Middle frontal gyrus (tissue), 1 donor: ENCODE measurements around the gene MCC.
"Not testable (repeated sequence)": the region's sequence is repeated elsewhere in the genome, so short reads cannot be mapped to it uniquely, and the experiment has no call there.

ENCODE experiments used
- DNase-seq: peaks from one replicate; pipeline ENCODE4 v3.0.0-alpha.2; 2015; ENCODE audit warnings: low spot score; ENCODE audit errors: extremely low spot score

MCC gene

GRCh38 chr5:113490317-113490716 is 2.1 kb upstream of the MCC start:
- no peak for DNase-seq

- no peak for DNase-seq
Measured at GRCh38 chr5:113489299-113489698, 1.0 kb upstream of the MCC start.

- no peak for DNase-seq
Measured at GRCh38 chr5:113488645-113489184, 462 bp upstream of the MCC start.

- DNase-seq: no peak
Measured at GRCh38 chr5:113487416-113487780, 855 bp downstream of the MCC start.

GRCh38 chr5:113480243-113480642 is 8.0 kb downstream of the MCC start:
- DNase-seq: no peak

- no peak for DNase-seq
Measured at GRCh38 chr5:113478691-113479090, 9.6 kb downstream of the MCC start.

GRCh38 chr5:113474100-113474728 is 14.0 kb downstream of the MCC start:
- DNase-seq: no peak

- no peak for DNase-seq
Measured at GRCh38 chr5:113463032-113463431, 25.2 kb downstream of the MCC start.

GRCh38 chr5:113457106-113457505 is 31.1 kb downstream of the MCC start:
- not testable (repeated sequence) for DNase-seq

- no peak for DNase-seq
Measured at GRCh38 chr5:113452941-113453340, 35.3 kb downstream of the MCC start.

- DNase-seq: no peak
Measured at GRCh38 chr5:113451797-113452196, 36.5 kb downstream of the MCC start.

GRCh38 chr5:113450929-113451328 is 37.3 kb downstream of the MCC start:
- no peak for DNase-seq

- DNase-seq: no peak
Measured at GRCh38 chr5:113450462-113450861, 37.8 kb downstream of the MCC start.

- DNase-seq: no peak
Measured at GRCh38 chr5:113448252-113448651, 40.0 kb downstream of the MCC start.

GRCh38 chr5:113447498-113448050 is 40.7 kb downstream of the MCC start:
- no peak for DNase-seq

GRCh38 chr5:113446358-113446927 is 41.8 kb downstream of the MCC start:
- DNase-seq: no peak

- no peak for DNase-seq
Measured at GRCh38 chr5:113437111-113437510, 51.1 kb downstream of the MCC start.

- DNase-seq: no peak
Measured at GRCh38 chr5:113435575-113435974, 52.7 kb downstream of the MCC start.

- no peak for DNase-seq
Measured at GRCh38 chr5:113434889-113435288, 53.4 kb downstream of the MCC start, which contains the start of gene TSSK1B. TSS of gene TSSK1B (minus strand) at chr5:113434989. CDS start at chr5:113434839, 150 bp downstream.

GRCh38 chr5:113433862-113434612 is 54.2 kb downstream of the MCC start:
- no peak for DNase-seq

- no peak for DNase-seq
Measured at GRCh38 chr5:113433071-113433470, 55.2 kb downstream of the MCC start.
